Thyroid gland (tissue), 4 donors: ENCODE results near the gene ACOX2.

Experiments used
- POLR2A ChIP-seq, 2 donors: fragments of 450-650 bp; IDR thresholded peaks; one replicate each; pipeline ENCODE4 v1.6.1; 2017; ENCODE audit warnings: antibody characterized with exemption in 2 of 2, mild to moderate bottlenecking in 2 of 2, moderate library complexity in 1 of 2
- TF ChIP-seq, protein P1 (sequence below), 6 experiments: fragments of 200-600 bp in 3 of 6; fragments of 450-650 bp in 3 of 6; sonication (generic) in 3 of 6; IDR thresholded peaks; one replicate each; pipeline ENCODE4 v1.5.1; 2016 to 2019; ENCODE audit warnings: antibody characterized with exemption in 6 of 6, mild to moderate bottlenecking in 2 of 6, inconsistent platforms in 1 of 6, moderate library complexity in 1 of 6

DNA sequence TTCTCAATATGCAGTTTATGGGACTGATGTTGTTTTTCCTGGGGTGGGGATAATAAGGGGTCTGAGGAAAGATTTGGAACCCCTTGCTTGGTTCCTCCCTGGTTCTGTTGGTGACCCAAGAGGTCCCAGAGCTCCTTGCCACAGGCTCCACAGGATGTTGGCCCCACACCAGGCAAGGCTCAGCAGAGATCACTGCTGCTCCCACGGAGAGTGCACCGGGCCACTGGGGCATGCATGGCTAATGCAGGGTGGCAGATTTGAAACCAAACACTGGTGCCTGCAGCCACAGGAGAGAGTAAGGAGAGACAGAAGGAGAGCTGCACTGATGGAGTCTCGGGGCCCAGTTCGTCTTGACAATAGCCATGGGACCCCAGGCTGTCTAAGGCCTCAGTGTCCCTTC lies 37.7 kb upstream of the ACOX2 start:
- TF ChIP-seq, protein P1, sequence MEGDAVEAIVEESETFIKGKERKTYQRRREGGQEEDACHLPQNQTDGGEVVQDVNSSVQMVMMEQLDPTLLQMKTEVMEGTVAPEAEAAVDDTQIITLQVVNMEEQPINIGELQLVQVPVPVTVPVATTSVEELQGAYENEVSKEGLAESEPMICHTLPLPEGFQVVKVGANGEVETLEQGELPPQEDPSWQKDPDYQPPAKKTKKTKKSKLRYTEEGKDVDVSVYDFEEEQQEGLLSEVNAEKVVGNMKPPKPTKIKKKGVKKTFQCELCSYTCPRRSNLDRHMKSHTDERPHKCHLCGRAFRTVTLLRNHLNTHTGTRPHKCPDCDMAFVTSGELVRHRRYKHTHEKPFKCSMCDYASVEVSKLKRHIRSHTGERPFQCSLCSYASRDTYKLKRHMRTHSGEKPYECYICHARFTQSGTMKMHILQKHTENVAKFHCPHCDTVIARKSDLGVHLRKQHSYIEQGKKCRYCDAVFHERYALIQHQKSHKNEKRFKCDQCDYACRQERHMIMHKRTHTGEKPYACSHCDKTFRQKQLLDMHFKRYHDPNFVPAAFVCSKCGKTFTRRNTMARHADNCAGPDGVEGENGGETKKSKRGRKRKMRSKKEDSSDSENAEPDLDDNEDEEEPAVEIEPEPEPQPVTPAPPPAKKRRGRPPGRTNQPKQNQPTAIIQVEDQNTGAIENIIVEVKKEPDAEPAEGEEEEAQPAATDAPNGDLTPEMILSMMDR (IDR thresholded peaks at IDR 0.05): no peak
- TF ChIP-seq POLR2A (IDR thresholded peaks at IDR 0.05): no peak
